Astrocyte of the spinal cord (primary cell): ENCODE measurements around the gene MEGF6.

ENCODE experiments used
- DNase-seq: peaks from one replicate; pipeline ENCODE4 v3.0.0; 2011; ENCODE audit warnings: low read depth, low spot score
- H3K4me3 ChIP-seq: 2 replicates; pipeline ENCODE4 v1.5.1; 2011; ENCODE audit warnings: low read depth, mild to moderate bottlenecking, low read length, moderate library complexity
- CTCF ChIP-seq: IDR thresholded peaks from 2 replicates; pipeline ENCODE4 v1.5.1; 2012; ENCODE audit warnings: low read depth, mild to moderate bottlenecking, low read length, inconsistent platforms
- in situ Hi-C: cut with HindIII; loops from 2 replicates; pipeline ENCODE4 v1.10.0; 2017; ENCODE audit warnings: low sequenced_read_pairs

The MEGF6 gene

GRCh38 chr1:3460672-3461131, 150.6 kb downstream of the MEGF6 start:
- no peak for TF ChIP-seq CTCF
- no peak overlapping the region for H3K4me3 ChIP-seq
- in situ Hi-C loops, result no loop called here
- DNase-seq, result peak; percentile 42

DNA sequence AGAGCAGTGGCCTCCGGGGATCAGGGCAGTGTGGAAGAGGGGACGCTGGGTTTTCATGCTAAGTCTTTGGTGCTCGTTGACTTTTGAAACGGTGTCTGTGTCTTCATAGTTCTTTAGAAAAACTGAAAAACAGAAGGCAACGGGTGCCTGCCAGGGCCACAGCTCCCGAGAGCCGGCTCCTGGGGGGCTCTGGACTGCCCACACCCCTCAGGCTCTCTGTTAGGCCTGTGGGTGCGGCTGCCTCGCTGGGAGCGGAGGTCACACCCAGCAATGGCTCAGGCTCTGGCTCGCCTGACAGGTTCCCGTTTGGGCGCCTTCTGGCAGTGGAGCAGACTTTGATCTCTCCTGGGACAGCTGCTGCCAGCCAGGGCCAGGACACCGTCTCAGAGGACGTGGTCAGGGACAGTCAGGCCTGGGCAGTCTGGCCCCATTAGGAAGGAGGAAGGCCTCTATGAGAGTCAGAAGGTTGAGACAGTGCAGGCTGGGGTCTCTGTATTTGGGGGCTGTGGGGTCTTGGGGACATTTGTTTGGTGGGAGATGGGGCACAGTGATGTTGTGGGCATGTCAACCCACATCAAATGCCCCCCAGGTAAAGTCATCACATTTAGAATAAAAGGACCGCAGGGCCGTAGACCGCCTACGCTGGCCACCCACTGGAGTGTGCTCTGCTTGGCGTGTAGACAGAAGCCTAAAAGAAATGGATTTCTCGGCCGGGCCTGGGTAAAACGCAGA, 151.2 kb downstream of the MEGF6 start:
- DNase-seq, result no peak
- H3K4me3 ChIP-seq, result no peak overlapping the region
- no peak for TF ChIP-seq CTCF
- in situ Hi-C loops, result no loop called here

GRCh38 chr1:3459051-3459908, 152.0 kb downstream of the MEGF6 start:
- no peak overlapping the region for H3K4me3 ChIP-seq
- DNase-seq, result no peak
- in situ Hi-C loops, result no loop called here
- TF ChIP-seq CTCF, result no peak

- in situ Hi-C loops, result no loop called here
- H3K4me3 ChIP-seq, result no peak overlapping the region
- TF ChIP-seq CTCF, result no peak
- DNase-seq, result no peak
These were observed 153.1 kb downstream of the MEGF6 start for GRCh38 chr1:3457910-3458883.

GRCh38 chr1:3456964-3457909, 154.1 kb downstream of the MEGF6 start:
- no peak for TF ChIP-seq CTCF
- H3K4me3 ChIP-seq, result no peak overlapping the region
- in situ Hi-C loops, result no loop called here
- DNase-seq, result no peak
